Prostate gland (tissue), 2 donors: ENCODE results near the gene ARMC2.

Source experiments
- POLR2AphosphoS5 ChIP-seq: sonication (generic); formaldehyde crosslinking; IDR thresholded peaks from one replicate; pipeline ENCODE4 v1.6.1; 2017; ENCODE audit warnings: antibody characterized with exemption
- TF ChIP-seq, protein P1 (sequence below), 4 experiments: fragments of 200-600 bp in 2 of 4; fragments of 450-650 bp in 2 of 4; sonication (generic) in 2 of 4; IDR thresholded peaks; 1 replicate in 3 of 4; 2 replicates in 1 of 4; pipeline ENCODE4 v1.5.1; 2016 to 2019; ENCODE audit warnings: antibody characterized with exemption in 4 of 4, mild to moderate bottlenecking in 2 of 4, moderate library complexity in 2 of 4

DNA sequence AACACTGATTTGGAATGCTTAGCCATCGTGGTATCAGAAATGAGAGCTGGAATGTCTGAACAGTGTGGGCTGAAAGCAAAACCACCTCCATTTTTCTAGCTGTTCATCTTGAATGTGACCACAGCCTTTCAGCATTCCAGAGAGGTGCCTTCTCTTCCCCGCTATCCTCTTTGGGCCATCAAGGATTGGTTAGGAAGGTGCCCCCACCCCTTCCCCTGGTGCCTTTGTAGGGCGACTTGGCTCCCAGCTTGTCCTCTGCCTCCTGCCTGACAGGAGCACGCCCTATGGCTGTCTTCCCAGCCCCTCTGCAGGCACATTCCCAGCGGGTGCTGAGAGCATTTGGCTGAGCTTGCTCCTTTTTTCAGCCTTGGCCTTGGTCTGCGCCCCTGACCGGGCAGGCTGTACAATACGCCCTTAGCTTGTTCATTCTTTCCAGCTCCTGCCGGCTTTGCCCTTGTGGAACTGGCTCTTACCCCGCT lies 97.5 kb downstream of the ARMC2 start:
- TF ChIP-seq, protein P1, sequence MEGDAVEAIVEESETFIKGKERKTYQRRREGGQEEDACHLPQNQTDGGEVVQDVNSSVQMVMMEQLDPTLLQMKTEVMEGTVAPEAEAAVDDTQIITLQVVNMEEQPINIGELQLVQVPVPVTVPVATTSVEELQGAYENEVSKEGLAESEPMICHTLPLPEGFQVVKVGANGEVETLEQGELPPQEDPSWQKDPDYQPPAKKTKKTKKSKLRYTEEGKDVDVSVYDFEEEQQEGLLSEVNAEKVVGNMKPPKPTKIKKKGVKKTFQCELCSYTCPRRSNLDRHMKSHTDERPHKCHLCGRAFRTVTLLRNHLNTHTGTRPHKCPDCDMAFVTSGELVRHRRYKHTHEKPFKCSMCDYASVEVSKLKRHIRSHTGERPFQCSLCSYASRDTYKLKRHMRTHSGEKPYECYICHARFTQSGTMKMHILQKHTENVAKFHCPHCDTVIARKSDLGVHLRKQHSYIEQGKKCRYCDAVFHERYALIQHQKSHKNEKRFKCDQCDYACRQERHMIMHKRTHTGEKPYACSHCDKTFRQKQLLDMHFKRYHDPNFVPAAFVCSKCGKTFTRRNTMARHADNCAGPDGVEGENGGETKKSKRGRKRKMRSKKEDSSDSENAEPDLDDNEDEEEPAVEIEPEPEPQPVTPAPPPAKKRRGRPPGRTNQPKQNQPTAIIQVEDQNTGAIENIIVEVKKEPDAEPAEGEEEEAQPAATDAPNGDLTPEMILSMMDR (IDR thresholded peaks at IDR 0.05), result no peak
- TF ChIP-seq POLR2AphosphoS5, result no peak
